Measurements from ENCODE around the gene SMIM24. TPM values are rescaled to one million over a fixed set of nuclear protein-coding genes. Genes with fewer than 3 reads are reported as not detected.

The SMIM24 gene
- total and polyA plus RNA-seq, 9 of the 15 experiments (the other 6 are each of a cell fraction or from before 2014, with no cell fraction given) = 0.45 to 12.3 (median 1.4) TPM; not detected in 1

GRCh38 chr19:3434630-3435553 is 45.4 kb downstream of the SMIM24 start (continued):
- TF ChIP-seq ARID3B (CRISPR knock-in tag; IDR thresholded peaks at IDR 0.05; ENCODE audit: borderline replicate concordance) (peak; percentile 32; the same call in 1 of the 2 replicates), ZNF347 (CRISPR knock-in tag; IDR thresholded peaks at IDR 0.05; ENCODE audit: low read depth) (no peak), SMARCA5 (IDR thresholded peaks at IDR 0.05) (peak; percentile 97), RFX5 (IDR thresholded peaks at IDR 0.05; ENCODE audit: low read depth, low read length) (no peak), PTTG1 (tag; IDR thresholded peaks at IDR 0.05; ENCODE audit: low read depth) (no peak), CBX3 (IDR thresholded peaks at IDR 0.05; ENCODE audit: borderline replicate concordance in 1 of 2, low read length in 2 of 2) (peak in 1 of 2 experiments; percentile 33; a peak in 1 of 3 replicates), ZNF354B (CRISPR knock-in tag; IDR thresholded peaks at IDR 0.05) (no peak), RB1 (IDR thresholded peaks at IDR 0.05; ENCODE audit: low read depth) (peak; percentile 78; the same call in 1 of the 2 replicates), RCOR1 (IDR thresholded peaks at IDR 0.05; ENCODE audit: borderline replicate concordance in 1 of 2, low read depth in 2 of 2, low read length in 2 of 2) (peak in 1 of 2 experiments; percentile 88; a peak in 3 of 4 replicates), ZNF551 (CRISPR knock-in tag; IDR thresholded peaks at IDR 0.05) (no peak), GTF2E2 (tag; IDR thresholded peaks at IDR 0.05) (no peak), MYNN (IDR thresholded peaks at IDR 0.05) (no peak), MYNN (CRISPR knock-in tag; IDR thresholded peaks at IDR 0.05) (no peak), NRF1 (conservative IDR thresholded peaks at IDR 0.05 in 1 of 2, IDR thresholded peaks at IDR 0.05 in 1 of 2) (peak; percentile 84 to 87), ZNF232 (CRISPR knock-in tag; IDR thresholded peaks at IDR 0.05) (no peak), NFE2 (IDR thresholded peaks at IDR 0.05; ENCODE audit: low read depth) (peak; percentile 57; the same call in 1 of the 2 replicates), SMARCB1 (IDR thresholded peaks at IDR 0.05; ENCODE audit: insufficient read length, low read depth) (no peak)
- TF ChIP-seq, protein P1, sequence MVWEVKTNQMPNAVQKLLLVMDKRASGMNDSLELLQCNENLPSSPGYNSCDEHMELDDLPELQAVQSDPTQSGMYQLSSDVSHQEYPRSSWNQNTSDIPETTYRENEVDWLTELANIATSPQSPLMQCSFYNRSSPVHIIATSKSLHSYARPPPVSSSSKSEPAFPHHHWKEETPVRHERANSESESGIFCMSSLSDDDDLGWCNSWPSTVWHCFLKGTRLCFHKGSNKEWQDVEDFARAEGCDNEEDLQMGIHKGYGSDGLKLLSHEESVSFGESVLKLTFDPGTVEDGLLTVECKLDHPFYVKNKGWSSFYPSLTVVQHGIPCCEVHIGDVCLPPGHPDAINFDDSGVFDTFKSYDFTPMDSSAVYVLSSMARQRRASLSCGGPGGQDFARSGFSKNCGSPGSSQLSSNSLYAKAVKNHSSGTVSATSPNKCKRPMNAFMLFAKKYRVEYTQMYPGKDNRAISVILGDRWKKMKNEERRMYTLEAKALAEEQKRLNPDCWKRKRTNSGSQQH (CRISPR knock-in tag; IDR thresholded peaks at IDR 0.05) = no peak
- TF ChIP-seq, protein P2, sequence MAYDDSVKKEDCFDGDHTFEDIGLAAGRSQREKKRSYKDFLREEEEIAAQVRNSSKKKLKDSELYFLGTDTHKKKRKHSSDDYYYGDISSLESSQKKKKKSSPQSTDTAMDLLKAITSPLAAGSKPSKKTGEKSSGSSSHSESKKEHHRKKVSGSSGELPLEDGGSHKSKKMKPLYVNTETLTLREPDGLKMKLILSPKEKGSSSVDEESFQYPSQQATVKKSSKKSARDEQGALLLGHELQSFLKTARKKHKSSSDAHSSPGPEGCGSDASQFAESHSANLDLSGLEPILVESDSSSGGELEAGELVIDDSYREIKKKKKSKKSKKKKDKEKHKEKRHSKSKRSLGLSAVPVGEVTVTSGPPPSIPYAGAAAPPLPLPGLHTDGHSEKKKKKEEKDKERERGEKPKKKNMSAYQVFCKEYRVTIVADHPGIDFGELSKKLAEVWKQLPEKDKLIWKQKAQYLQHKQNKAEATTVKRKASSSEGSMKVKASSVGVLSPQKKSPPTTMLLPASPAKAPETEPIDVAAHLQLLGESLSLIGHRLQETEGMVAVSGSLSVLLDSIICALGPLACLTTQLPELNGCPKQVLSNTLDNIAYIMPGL (CRISPR knock-in tag; IDR thresholded peaks at IDR 0.05) = 0 out of 2 replicates have a peak, but pooled peaks have one; percentile 41
- TF ChIP-seq, protein P3, sequence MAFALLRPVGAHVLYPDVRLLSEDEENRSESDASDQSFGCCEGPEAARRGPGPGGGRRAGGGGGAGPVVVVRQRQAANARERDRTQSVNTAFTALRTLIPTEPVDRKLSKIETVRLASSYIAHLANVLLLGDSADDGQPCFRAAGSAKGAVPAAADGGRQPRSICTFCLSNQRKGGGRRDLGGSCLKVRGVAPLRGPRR (CRISPR knock-in tag; IDR thresholded peaks at IDR 0.05) = peak; percentile 54; the same call in 1 of the 2 replicates
- TF ChIP-seq, protein P4, sequence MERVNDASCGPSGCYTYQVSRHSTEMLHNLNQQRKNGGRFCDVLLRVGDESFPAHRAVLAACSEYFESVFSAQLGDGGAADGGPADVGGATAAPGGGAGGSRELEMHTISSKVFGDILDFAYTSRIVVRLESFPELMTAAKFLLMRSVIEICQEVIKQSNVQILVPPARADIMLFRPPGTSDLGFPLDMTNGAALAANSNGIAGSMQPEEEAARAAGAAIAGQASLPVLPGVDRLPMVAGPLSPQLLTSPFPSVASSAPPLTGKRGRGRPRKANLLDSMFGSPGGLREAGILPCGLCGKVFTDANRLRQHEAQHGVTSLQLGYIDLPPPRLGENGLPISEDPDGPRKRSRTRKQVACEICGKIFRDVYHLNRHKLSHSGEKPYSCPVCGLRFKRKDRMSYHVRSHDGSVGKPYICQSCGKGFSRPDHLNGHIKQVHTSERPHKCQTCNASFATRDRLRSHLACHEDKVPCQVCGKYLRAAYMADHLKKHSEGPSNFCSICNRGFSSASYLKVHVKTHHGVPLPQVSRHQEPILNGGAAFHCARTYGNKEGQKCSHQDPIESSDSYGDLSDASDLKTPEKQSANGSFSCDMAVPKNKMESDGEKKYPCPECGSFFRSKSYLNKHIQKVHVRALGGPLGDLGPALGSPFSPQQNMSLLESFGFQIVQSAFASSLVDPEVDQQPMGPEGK (CRISPR knock-in tag; IDR thresholded peaks at IDR 0.05; ENCODE audit: borderline replicate concordance) = no peak
